Activated naive CD4-positive, alpha-beta T cell (primary cell): ENCODE results near the gene SGSH.
"Not testable (repeated sequence)": the region's sequence is repeated elsewhere in the genome, so short reads cannot be mapped to it uniquely, and the experiment has no call there.

Experiments
- DNase-seq, 4 experiments: peaks; one replicate each; lab custom pipeline; 2025; lab: John Stamatoyannopoulos, UW

The SGSH gene

DNA sequence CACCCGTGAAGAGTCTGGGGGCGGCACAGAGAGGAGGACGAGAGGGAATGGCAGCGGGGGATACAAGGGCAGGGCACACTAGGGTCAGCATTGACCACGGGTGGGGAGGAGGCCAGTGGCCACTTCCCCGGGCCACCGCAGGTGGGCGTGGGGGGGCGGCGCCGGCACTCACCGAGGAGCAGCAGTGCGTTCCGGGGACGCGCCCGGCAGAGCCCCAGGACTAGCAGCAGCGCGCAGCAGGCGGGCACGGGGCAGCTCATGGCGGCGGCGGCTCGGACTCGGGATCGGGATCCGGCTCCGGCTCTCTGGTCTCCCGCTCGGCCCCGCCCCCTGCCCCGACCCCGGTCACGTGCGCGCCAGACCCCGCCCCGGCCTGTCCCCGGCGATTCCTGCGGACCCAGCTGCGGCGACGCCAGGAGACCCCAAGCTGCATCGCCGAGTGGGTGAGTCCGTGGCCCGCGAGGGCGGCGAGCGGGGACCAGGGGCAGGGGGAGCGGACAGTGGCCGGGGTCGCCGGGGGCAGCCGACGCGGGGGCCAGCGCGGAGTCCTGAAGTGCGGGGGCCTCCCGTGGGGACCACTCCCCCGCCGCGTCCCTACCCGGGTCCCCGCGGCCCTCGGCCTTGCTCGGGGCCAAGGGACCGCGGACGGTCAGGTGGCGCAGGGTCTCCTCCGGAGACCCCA, at the start of gene SGSH, which contains the start of gene SLC26A11:
Gene SGSH (minus strand): TSS at position 280 of the 682 bp plus-strand sequence. CDS start 20 bp downstream, at position 260.
Gene SLC26A11 (plus strand): TSS at position 374 of the 682 bp plus-strand sequence. CDS start 1,134 bp downstream, outside the sequence.
- DNase-seq: peak in 3 of 4 experiments; percentile 13 to 50 (median 27)

- DNase-seq: no peak
These were observed 49.3 kb upstream of the SGSH start for GRCh38 chr17:80269405-80269807.

DNA sequence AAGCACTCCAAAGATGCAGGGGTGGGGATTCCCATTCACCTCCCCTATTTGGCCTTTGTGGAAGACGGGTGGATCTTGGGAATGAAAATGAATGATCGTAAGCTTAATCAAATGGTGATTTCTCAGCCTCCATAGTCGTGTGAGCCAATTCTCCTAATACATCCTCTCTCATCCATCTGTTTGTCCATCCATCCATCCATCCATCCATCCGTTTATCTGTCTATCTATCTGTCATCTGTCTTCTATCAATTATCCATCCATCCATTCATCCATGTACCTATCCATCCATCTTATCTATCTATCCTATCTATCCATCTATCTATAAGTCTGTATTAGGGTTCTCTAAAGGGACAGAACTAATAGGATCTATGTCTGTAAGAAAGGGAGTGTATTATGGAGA, 48.3 kb upstream of the SGSH start:
- DNase-seq: no peak

DNA sequence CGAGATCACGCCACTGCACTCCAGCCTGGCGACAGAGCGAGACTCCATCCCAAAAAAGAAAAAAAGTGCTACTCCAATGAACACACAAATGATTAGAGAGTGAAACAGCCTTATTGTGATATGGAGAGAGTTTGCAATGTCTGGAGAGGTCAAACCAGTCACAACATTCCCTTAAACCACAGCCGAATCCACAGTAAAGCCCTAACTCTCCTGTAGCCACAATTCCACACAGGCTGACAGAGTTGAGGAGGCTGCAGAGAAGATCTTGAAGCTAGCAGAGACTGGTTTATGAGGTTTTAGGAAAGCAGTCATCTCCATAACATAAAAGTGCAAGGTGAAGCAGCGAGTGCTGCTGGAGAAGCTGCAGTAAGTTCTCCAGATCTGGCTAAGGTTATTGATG, 47.3 kb upstream of the SGSH start:
- DNase-seq: no peak

- peak in 1 of 4 experiments; percentile 10 for DNase-seq
These were observed 45.3 kb upstream of the SGSH start for GRCh38 chr17:80265205-80266068.

DNA sequence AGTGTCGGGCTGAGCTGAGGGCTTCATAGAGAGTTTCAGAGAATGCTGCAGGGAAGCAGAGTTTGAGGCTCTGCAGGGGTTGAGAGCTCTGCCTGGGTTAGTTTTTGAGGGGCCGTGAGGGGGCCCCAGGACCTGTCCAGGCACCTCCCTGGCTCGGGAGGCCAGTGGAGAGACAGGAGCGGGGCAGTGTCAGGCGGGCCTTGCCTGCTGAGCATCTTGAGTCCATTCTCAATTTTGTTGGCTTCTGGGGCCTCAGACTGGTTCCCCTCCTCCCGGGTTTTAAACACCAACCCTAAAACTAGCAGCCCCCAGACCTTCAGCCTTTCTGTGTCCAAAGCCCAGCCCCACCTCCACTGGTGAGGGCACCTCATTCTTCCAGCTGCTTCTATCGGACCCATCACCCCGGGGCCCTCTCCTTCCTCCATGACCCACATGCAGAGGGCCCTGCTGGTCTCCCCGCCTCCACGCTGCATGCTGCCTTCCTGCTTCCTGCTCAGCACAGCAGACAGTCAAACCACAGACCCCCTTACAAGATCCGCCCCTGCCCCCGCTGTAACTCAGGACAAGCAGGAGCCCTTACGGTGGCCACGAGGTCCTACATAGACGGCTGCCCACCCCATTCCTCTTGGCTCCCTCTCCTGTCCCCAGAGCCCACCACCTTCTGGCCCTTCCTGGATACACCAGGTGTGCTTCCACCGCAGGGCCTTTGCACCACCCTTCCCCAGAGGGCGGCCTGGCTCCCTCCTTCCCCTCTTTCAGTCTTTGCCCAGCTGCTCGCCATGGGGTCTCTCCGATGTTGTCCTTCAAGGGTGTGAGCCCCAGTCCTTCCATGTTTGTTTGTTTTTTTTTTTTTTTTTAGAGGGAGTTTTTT, 44.3 kb upstream of the SGSH start:
- DNase-seq: peak in 2 of 4 experiments; percentile 23 to 51

DNA sequence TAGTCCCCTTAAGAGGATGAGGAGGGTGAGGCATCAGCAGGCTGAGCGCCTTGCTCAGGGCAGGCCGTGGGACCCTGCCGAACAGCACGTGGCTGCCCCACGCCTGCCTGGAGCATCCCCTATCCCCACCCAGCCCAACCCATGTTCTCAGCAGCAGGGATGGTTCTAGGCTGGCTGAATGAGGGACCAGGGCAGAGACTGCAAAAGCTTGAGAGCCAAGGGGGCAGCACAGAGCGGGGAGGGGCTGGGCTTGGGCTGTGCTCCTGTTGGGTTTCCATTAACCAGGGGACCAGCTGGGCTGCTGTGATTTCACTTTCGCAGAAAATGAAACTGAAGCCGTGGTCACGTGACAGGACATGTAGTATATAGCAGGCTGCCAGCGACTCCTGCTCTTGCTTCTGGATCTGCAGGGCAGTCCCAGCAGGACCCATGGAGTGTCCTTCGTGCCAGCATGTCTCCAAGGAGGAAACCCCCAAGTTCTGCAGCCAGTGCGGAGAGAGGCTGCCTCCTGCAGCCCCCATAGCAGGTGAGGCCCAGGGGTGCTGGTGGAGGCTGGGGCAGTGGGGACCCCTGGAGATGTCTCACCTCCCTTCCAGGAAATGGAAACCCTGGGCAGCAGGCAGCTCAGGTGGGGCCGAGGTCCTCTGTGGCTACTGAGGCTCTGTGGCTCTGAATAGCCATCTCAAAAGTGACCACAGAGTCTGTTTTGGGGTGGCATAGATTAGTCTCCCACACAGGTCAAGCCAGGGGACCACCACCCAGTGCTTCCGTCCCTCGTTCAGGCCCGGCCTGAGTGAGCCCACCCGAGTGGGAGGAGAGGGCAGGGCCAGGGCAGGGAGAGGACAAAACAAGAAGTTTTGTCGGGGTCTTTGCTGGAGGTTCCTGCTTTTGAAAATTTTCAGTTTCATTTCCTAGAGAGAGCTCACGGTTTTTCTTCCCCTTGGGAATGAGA, 43.4 kb upstream of the SGSH start:
- peak; percentile 57 to 69 (median 60) for DNase-seq

- no peak for DNase-seq
These were observed 42.7 kb upstream of the SGSH start for GRCh38 chr17:80262775-80263244.

DNA sequence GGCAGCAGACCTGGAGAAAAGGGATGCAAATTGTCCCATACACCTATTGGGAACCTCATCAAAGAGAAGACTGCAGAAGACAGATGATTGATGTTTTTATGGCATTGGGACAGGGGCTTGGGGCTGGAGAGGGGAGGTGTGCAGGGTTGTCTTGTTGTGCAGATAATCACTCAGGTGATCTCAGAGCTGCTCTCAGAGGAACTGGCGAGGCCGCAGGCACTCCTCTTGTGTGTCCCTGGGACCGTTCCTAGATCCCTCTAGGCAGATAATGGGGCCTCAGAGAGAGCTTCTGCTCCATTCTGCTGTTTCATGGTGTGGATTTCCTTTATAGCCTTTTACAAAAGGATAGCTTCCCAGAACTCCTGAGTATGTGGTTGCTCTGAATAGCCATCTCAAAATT, 42.2 kb upstream of the SGSH start:
- DNase-seq: no peak

DNA sequence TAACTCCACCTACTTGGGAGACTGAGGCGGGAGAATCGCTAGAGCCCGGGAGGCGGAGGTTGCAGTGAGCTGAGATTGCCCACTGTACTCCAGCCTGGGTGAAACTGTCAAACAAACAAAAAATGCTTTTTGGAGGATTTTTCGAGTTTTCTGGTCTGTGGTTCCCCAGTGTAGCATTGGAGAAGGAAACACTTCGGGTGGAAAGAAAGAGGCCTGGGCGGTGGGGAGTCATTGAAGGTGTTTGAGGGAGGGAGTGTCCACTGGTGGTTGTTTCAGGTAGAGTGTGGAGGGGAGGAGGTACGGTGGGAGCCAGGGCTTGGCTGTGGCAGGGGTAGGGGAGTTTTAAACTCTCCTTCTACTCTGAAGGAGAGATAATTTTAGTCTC, 41.8 kb upstream of the SGSH start:
- DNase-seq: no peak

DNA sequence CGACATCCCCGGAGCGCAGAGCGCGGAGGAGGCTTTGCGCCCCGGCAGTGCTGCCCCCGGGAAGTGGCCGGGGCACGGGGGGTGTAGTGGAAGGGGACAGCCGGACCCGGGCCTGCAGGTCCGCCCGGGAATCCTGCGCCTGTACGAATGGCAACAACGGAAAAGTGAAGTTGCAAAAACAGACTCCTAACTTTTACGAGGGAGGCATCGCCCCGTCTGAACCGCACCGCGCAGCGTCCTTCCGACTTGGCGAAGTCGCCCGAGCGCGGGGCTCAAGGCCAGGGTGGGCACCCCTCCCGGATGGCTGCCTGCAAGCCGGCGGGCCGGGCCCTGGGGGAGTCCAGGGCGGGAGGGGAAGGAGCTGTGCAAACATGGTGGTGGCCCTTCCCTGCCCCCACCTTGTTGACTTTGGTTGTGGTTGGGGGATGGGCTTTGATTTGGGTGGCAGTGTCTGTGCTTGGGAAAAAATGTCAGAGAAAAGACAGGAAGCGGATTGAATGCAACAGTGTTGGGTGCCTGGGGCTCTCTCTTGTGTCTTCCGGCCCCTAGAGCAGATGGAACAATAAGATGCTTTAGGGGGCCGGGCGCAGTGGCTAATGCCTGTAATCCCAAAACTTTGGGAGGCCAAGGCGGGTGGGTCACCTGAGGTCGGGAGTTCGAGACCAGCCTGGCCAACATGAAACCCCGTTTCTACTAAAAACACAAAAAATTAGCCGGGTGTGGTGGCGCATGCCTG, 41.2 kb upstream of the SGSH start:
- peak in 2 of 4 experiments; percentile 58 to 62 for DNase-seq

- DNase-seq: peak in 2 of 4 experiments; percentile 23 to 59
These were observed 40.6 kb upstream of the SGSH start, which contains the start of gene RNF213 for GRCh38 chr17:80260791-80261158. Gene RNF213, plus strand, starts transcription at chr17:80260852. Its CDS starts 2,830 bp downstream, at chr17:80263682.

- DNase-seq: peak; percentile 46 to 68 (median 48)
These were observed 40.0 kb upstream of the SGSH start for GRCh38 chr17:80260069-80260535.

DNA sequence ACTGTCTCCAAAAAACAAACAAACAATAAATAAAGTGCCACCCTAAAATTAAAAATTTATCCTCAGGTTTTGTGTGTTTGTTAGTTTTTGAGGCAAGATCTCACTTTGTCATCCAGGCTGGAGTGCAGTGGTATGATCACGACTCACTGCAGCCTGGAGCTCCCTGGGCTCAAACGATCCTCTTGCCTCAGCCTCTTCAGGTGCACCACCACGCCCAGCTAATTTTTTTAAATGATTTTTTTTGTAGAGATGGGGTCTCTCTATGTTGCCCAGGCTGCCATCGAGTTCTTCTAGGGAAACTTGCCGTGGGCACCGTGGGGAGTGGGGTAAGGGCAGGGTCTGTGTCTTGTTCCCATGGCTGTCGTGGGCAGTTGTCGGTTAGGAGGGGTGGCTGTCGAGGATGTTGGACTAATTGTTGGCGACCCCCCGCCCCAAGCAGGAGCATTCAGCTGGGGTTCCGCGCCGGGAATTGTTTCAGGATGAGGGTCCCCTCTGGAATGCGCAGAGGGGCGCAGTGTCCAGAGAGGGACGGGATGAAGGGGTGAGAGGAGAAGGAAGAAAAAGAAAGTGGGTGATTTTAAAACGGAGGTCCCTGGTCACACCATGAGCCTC, 39.4 kb upstream of the SGSH start:
- DNase-seq: no peak

GRCh38 chr17:80258296-80258695, 38.2 kb upstream of the SGSH start:
- not testable (repeated sequence) for DNase-seq

DNA sequence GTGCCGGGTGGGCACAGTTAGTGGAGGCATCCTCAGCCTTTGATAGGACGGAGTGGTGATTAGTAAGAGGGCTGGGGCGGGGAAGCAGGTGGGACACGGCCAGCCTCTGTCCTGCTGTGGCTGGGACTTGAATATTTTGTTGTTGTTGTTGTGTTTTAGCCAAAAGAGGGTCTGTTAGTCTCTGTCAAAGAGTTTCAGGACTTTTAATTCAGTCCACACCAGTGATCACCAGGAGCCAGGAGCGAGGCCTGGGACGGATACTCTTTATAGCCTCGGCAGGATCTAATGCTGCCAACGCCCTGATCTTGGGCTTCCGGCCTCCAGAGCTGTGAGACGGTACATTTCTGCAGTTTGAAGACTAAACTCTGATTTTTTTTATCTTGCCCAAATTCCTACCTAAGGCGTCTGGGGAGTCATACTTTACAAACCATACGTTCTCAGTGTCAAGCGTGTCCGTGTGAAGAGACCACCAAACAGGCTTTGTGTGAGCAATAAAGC, 37.6 kb upstream of the SGSH start:
- DNase-seq: no peak

DNA sequence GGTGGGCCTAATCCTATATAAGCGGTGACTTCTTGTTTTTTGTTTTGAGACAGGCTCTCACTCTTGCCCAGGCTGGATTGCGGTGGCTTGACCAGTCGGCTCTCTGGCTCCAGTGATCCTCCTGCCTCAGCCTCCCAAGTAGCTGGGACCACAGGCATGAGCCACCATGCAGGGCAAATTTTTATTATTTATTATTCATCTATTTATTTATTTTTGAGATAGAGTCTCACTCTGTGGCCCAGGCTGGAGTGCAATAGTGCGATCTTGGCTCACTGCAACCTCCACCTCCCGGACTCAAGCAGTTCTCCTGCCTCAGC, 35.9 kb upstream of the SGSH start:
- no peak for DNase-seq

DNA sequence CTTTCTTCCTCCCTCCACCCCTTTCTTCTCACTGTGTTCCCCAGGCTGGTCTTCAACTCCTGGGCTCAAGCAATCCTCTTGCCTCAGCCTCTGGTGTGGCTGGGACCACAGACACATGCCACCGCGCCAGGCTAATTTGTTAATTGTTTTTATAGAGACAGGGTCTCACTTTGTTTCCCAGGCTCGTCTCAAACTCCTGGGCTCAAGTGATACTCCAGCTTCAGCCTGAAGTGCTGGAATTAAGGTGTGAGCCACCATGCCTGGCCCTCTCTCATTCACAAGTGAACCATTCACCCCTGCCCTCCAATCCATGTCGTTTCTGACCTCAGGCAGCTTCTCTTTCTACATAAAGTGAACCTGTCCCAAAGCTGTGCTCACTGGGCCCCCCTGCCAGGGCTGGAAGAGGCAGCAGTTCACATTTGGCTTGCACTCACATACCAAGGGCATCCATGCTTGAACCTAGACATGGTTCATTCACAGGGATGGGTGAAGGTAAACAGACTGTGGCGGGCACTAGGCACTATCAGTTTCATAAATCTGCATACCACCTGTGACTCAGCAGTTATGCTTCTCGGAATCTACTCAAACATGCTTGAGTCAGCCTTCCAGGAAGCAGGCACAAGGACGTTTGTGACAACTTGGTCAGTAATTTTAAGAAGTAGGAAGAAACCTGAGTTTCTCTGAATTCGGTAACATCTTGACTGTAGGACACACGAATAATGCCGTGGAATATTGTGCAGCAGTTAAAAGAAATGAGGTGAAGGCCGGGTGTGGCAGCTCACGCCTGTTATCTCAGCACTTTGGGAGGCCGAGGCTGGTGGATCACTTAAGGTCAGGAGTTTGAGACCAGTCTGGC, 34.5 kb upstream of the SGSH start:
- no peak for DNase-seq
